HG03097 (cell line): Measurements from ENCODE around the gene TNN.

Experiments
- ATAC-seq: cut with Tn5 transposase; IDR thresholded peaks from one replicate; pipeline ENCODE4 v1.9.1; 2021; ENCODE audit not compliant: unreplicated experiment, low FRiP score

The TNN gene

DNA sequence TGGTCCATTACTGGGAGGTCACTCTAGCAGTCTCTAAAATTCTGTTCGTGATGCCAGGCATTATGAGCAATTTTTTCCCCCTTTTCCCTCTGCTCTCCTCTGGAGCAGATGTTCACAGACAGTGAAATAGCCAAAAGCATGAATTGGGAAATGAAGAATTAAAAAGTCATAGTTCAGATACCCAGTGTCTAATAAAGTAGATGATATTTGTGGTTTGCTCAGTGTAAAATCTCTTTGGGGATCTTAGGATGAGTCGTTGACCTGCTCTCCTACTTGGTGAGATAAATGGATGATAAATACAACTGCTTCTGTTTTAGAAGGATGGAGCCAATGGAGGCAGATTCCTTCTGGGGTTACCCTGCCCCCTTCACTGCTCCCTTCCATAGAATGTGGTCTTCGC is 68.6 kb downstream of the TNN start:
- ATAC-seq: no peak

DNA sequence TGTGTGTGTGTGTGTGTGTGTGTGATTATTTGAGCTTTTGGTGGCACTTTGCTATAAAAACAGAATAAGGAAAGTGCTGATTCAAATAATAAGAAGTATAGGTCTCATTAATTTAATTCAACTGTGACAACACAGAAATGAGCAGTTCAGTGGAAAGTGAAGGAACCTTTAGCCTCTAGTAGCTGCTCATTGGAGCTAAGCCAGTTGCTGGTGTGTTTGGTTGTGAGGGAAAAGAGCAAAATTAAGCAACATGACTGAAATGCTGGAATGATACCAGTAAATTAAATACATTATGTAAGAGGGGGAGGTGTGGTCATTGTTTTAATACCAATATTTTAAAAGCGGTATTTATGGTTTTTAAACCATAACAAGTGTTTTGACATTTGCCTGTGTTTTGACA is 69.7 kb downstream of the TNN start:
- no peak for ATAC-seq

DNA sequence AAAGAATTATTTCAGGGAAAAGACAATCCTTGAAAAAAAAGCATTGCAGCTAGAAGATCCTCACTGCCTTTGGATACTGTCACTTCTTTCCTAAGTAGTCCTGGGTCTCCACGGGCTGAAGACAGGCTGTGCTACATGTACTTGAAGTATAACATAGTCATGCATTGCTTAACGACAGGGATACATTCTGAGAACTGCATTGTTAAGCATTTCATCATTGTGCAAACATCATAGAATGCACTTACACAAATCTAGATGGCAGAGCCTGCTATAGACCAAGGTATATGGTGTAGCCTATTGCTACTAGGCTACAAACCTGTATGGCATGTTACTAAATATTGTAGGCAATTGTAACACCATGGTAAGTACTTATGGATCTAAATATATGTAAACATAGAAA is 70.9 kb downstream of the TNN start:
- no peak for ATAC-seq

DNA sequence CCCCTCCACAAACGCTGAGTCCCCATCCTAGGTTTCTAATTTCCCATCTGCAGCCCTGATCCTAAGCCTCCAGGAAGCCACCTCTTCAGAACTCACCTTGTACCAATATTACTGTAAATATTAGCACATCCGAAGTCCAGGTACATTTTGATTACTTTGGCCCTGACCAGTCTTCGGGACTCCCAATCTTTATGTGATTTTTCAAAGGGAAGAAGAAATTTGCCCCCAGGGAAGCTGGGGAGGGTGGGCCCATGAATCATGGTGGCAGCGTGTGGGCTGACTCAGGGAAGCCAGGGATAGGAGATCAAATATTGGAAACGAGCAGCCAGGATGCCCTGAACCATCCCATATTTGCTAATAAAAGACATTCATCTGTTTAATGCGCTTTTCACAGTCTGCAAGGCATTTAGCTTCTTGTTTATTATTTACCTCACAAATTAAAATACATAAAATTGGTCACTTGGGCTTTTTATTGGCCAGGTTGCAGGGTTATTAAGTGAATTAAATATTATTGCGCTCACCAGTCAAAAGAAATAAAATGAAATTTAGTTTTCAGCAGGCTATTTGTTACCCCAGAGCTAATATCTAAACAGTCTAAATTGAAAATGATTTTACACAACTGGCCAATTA is 78.4 kb downstream of the TNN start:
- ATAC-seq: no peak

DNA sequence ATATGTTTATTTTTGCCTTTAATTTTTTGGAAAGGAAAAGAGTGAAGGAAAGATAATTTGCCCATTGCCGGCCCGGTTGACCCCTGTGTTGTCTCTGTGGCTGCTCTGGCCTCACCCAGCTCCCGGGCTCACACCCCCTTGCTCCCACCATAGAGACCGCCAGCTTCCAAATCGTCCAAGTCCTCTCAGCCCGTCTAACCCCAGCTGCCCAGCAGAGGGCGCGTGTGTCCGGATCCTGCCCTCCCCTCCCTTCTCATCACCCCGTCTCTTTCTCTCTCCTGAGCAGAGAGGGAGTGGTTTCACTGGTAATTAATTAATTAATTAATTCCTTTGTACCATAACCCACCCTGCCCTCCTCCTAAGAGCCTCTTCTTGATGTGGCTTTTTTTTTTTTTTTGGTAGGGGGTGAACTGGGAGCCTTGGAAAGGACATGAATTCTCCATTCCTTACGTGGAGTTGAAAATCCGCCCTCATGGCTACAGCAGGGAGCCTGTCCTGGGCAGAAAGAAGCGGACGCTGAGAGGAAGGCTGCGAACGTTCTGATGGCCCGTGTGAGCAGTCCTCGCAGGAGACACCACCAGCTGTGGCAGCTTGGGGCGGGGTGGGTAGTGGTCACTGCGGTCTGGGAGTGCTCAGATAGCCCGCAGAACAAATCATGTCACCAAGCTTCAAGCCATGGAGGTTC is 79.0 kb downstream of the TNN start:
- no peak for ATAC-seq

DNA sequence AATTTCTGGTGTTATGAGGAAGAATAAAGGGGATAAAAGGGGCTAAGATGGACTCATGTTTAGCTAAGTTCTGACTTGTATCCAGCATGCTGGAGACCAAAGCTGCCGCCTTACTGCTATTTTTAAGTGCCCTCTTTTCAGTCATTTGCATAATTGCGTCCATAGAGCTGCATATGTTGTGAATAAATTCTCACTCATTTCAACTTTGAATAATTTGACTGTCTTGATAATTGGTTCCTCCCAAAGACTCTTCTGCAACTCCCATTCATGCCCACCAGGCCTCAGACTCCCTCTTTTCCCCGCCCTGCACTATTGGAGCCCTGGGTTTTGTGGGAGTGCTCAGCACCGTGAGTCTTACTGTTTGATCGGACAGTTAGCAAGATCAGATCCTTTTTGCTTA is 79.9 kb downstream of the TNN start:
- no peak for ATAC-seq

DNA sequence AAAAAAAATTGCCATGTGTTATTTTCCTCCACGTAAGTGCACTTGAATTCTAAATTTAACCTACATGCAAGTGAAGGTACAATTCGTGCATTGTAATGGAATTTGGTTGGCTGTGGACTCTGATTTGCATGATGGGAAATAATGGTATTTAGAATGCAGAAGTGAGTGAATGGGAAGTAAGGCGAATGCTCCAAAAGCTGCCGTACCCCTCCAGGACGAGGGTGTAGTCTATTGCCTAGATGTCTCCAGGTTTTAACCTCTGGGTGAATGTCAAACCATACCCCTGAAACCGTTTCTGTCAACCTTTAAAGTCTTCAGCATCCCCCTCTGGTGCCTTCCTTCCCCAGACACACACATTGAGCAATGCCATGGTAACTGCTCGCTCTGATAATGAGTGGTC is 80.4 kb downstream of the TNN start:
- no peak for ATAC-seq

DNA sequence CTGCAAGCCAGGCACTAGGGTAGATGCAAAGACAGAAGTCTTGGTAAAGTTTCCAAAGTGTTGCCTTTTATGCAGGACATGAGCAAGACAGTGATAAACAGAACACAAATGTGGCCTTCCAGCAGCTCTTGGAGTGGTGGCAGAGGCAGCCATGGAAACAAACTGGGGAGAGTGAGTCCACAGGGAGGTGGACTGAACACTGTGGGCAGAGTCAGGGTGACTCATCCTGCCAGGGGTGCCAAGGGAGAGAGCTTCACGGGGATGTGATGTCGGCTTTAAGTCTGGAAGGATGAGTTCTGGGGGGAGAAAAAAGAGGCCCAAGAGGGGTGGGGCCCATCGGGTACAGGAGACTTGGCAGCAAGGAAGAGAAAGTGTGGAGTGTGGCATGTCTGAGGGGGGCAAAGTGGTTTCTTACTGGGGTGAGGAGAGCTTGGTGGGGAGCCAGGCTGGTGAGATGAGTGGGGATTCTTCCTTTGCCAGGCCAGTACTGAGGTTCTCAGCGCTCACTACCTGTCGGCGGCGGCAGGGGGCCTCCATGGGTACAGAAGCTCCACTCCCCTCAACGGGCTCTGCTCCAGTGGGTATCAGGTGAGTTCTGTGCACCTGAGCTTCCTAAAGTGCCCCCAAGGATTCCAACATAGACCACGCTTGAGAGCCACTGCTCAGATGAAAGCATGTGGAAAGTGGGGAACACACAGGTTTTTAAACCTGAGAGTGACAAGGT is 83.1 kb downstream of the TNN start:
- no peak for ATAC-seq

DNA sequence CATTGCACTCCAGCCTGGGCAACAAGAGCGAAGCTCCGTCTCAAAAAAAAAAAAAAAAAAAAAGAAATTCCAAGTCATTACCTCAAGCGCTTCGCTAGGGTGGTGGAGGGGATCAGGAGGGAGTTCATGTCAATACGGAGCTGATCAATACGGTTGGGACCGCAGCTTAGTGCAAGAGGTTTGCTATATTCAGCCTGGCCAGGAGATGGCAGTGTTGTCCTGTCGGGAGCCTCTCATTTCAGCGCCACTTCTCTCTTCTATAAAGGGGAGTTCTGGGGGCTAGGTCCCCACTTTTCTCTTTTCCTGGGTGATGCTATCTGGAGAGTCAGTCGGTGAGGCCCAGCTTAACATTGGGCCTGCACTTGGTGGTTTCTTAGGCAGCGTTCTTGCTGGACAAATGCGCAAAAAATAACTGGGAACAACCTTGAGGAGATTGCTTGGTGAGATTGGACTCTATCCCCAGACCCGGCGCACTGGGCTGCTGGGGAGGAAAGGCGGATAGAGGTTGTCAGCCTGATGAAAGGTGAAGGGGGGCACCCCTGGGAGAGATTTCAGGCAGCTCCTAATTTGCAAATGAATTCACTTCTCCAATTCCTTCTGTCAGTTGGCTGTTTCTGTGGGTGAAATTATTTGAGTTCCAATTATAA is 84.5 kb downstream of the TNN start:
- no peak for ATAC-seq

DNA sequence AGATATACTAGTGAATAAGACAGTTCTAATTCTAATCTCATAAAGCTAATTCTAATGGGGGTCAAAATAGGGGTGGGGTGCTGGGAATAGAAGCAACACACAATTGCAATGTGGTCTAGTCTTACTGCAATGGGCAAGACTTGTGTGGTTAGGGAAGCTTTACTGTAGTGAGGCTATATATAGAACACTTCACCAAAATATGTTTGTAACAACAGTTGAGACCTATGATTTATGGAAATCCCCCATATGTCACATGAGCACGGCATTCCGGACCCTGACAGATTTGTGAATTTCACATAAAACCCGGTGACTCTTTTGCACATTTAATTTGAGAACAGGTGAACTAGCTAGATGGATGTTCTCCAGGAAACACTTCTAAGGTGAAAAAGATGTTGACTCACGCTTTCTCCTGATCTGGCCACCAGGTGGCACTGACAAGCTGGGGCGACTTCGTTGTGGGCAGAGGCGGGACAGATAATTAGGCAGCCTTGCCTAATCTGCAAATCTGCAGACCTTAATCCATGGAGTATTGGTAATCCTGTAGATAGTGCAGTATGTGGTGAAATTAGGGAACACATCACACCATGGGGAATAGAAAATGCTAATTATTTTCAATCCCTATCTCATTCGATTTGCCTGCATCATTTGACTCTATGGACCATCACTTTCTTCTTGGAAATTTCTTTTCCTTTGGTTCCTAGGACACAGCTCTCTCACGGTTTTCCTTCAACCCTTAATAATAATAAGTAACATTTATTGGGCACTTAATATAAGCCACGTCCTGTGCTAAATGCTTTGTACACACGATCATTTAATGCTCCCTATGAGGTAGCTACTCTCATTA is 87.2 kb downstream of the TNN start:
- no peak for ATAC-seq

DNA sequence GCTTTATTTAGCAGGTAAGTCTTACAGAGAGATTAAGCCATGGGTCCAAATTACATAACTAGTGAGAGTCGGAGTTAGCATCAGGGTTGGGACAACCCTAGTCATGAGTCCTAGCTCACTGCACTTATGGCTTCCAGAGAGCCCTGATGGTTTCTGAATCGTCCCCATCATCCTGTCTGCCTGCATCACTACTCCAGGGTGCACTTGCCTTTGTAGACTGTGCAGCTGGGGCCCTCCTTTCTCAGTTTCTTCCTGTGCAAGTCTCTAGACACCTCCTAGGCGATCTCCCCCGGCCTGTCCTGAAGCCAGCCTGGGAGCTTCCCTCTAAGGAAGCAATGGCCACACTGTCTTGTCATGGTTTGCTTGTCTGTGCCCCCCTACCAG is 87.8 kb downstream of the TNN start:
- no peak for ATAC-seq

DNA sequence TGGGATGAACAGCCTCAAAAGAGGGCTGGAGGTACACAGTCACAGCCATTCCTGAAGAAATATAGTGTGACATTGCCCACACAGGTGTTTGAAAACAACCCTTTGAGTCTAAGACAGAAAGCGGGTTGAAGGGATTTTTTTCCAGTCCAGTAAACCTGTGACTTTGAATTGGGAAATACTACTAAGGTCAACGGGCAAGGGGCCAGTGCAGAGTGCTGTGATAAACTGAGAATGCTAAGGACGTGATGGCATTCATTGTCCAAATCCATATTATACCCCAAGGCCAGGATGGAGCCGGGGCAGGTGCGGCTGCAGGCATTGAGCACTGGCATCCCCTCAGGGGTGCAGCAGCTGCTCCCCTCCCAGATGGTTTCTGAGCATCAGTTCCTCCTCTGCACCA is 88.3 kb downstream of the TNN start:
- ATAC-seq: no peak

DNA sequence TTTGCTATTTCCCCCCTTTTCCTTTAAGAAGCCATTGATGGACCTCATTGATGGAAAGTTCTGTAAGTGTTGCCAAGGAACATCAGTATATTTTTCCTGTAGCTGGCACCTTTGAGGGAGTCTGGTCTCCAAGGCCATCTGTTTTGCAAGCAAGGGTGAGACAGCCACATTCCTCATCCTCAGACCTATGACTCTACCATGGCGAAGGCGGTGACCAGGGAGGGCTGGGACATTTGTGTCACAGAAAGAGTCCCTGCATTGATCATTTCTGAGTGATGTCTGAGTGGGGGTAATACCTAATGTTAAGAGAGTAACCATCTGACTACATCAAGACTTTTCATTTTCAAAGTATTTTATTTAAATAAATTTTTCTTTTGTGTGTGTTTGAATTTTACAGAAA is 89.6 kb downstream of the TNN start:
- ATAC-seq: no peak

DNA sequence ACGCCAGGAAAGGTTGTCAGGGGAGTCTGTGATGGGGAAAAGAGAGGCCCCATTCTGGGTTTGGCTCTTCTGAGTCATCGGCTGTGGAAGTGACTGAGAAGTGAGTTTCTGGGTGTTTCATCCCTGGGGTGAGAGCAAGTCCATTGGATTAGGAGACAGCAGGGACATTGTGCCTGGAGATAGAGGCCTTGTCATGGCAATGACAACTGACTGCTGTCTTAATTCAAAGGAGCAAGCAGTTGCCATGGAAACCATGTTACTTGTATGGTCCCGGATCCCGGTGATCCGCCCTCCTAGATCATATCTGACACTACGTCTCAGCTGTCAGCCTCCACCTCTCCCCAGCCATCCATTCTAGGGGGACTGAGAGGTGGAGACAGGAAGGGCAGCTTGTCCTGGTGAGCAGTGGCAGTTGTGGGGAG is 90.5 kb downstream of the TNN start:
- ATAC-seq: no peak

DNA sequence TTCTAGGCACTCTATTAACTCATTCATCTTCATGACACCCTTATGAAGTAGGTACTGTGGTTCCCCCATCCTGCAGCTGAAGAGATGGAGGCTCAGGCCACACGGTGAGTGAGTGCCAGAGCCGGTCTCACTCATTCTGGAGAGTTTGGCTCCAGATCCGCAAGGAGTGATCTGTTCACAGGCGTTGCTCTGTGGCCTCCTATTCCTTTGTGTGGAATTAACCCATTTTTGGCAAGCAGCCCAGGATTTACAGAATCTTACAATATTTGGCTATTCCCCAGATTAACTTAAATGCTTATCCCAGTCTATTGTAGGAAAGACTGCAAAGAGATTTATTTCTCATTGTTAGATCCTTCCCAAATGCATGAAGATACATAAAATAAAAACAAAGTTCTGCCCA is 95.3 kb downstream of the TNN start:
- no peak for ATAC-seq

DNA sequence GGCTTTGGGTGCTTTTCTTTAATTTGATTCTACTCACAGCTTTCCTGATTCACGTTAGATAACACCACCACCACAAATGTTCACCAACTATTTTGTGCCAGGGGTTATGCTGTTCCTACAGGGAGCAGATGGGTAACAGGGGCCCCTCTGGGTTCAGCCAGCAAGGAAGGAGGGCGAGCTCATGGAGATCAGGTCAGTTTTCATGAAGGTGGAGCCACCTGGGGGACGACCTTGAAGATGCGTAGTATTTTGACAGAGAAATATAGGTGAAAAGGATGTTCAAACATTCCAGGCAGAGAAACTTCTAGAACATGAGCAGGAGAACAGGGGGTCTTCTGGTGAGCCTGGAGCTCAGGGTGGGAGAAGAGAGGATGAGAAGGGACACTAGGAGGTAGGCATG is 96.1 kb downstream of the TNN start:
- no peak for ATAC-seq

DNA sequence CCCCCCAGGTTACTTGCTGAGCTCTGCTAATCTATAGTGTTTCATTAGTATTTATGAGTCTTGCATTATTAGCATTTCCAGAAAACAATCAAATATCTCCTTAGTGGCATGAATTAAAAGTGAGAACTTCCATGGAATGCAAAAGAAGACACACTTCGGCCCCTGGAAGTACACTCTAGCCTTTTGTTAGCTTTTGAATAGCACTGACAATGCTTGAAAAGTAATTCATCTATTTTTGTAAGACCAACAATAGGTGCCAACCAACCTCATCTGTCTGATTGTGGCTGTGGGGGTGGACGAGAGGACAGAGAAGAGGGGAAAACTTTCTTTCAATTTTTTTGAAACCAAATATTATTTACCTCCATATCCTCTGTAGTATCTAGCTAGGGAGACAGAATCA is 97.1 kb downstream of the TNN start:
- no peak for ATAC-seq

DNA sequence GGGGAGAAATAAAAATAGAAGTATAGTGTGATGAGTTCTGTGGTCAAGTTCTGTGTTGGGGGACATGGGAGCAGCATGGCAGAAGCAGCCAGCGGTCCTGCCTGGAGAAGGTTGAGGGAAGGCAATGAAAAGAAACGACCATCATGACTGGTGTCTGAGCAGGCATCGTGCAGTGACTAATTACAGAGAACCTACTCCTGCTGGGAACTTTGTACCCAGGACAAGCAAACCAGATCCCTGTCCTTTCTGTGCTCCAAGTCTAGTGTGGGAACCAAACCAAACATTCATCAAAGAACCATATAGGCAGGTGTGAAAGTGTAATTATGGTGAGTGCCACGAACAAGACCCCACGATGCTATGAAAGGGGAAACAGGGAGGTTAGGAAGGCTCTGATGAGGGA is 99.1 kb downstream of the TNN start:
- no peak for ATAC-seq

DNA sequence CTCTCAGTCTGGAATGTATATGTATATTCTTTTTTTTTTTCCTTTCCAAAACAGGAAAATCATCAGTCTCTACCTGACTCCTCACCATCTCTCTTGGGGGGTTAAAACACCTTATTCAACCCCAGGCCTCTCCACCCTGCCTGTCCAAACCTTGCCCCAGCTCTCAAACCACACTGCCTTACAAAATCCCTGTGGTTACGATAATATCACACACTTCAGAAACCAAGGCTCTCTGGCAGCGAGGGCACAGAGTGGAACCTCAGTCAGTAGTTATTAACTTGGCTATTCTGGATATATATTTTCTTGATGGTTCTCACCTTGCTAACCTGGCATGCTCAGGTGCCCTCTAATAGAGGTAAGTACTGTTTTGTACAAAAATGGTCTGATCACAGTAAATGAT is 100.2 kb downstream of the TNN start:
- no peak for ATAC-seq

DNA sequence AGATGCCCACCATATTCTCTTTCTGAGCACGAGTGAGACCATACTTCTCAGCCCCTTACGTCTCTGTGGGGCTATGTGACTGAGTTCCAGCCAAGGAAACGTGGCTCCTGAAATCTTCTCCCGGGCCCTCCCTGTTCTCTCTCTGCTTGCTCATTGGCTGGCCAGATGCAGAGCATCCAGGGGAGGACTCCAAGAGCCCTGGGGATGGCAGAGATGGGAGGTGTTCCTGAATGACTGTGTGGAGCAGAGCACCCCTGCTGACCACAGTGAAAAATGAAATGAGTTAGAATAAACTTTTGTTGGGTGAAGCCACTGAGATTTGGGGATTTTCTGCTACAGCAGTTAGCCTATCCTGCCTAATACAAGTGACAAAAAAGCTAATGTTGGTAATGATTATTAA is 101.1 kb downstream of the TNN start:
- no peak for ATAC-seq
